NCI-H524 treated with DMSO at 0.1 percent for 48 hours (cell line): ENCODE results near the gene GPR17.

Source experiments
- DNase-seq: peaks from one replicate; lab custom pipeline; 2025; lab: John Stamatoyannopoulos, UW

The GPR17 gene

DNA sequence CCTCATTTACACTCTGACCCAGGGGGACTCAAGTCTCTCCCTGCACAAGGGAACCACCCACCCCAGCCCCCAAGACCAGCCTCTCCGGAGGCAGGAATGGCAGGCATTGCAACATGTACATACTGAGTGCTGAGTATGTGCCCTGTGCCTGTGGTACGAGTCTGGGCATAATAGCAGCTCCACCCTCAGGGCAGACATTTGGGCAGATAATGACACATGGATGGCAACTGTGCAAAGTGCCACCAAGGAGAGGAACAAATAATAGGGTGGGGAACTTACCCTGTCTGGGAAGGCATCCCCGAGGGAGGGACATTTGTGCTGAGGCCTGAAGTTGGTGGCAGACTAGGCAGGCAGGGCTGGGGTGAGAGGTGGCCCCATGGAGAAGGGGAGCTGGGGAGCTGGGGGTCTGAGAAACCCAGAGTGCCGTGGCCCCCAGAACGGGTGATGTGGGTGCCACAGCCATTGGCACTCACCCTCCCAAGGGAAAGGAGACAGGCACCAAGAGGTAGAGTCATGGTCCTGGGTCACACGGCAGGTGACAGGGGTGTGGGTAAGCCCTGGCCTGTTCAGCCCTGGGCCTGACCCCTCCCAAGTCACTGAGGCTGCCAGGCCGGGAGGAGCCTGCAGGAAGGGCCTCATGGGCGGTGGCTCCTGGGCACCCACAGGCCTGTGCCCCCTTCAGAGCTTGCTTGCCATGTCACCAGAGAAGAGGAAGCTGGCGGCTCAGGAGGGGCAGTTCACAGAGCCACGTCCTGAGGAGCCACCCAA, 15.7 kb upstream of the GPR17 start:
- DNase-seq = no peak

DNA sequence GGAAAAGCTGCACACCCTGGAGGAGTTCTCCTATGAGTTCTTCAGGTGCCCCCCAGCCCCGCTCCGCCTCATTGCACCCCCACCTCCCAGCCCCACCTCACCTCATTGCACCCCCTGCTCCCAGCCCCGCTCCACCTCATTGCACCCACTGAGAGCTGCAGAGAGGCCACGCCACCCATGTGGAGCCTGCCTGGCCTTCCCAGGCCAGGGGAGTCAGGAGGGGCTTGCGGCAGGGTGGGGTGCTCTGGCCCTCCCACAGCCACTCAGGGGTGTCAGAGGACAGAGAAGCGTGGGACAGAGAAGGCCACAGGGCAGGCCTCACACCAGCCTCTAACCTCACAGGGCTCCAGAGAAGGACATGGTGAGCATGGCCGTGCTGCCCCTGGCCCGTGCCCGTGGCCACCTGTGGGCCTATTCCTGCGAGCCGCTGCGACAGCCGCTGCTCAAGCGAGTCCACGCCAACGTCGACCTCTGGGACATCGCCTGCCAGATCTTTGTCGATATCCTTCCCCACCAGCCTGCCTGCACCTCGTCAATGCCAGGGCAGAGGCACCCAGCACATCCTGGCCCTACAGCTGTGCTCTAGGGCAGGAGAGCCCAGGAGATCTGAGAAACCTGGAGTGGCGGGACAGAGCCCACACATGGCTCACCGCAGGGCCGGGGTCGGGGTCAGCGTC, 15.0 kb upstream of the GPR17 start:
- no peak for DNase-seq

DNA sequence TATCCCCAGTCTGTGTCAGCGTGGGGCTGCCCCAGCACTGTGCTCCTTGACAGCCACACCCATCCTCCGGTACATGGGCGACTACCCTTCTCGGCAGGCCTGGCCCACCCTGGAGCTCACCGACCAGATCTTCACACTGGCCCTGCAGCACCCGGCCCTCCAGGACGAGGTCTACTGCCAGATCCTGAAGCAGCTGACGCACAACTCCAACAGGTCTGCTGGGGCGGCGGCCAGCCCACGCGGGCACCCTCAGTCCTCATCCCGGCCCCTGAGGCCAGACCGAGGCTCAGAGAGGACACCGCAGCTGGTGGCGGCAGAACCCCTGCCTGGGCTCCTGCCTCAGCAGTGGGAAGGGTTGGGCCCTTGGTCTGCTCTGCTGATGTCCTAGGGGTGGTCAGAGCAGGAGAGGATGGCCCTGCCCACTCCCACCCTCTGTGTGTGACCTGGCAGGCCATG, 14.4 kb upstream of the GPR17 start:
- DNase-seq = no peak

DNA sequence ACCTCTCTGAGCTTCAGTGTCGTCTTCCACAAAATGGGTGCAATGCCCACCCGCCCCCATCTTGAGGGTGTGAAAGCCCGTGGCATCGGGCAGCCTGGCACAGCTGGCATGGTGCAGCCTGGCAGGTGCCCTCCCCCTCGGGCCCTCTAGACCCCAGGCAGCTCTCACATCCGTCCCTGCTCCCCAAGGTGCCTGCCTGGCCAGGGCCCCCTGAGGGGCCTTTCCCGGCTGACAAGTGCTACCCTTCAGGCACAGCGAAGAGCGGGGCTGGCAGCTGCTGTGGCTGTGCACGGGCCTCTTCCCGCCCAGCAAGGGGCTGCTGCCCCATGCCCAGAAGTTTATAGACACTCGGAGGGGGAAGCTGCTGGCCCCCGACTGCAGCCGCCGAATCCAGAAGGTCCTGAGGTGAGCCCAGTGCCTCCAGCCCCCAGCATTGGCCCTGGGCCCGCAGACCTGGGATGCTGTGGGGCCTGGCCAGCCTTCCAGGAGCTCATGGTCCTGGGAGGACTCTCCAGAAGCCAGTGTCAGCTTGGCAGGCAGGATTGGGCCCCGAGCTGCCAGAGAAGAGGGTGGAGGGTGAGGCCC, 13.9 kb upstream of the GPR17 start:
- DNase-seq = no peak

DNA sequence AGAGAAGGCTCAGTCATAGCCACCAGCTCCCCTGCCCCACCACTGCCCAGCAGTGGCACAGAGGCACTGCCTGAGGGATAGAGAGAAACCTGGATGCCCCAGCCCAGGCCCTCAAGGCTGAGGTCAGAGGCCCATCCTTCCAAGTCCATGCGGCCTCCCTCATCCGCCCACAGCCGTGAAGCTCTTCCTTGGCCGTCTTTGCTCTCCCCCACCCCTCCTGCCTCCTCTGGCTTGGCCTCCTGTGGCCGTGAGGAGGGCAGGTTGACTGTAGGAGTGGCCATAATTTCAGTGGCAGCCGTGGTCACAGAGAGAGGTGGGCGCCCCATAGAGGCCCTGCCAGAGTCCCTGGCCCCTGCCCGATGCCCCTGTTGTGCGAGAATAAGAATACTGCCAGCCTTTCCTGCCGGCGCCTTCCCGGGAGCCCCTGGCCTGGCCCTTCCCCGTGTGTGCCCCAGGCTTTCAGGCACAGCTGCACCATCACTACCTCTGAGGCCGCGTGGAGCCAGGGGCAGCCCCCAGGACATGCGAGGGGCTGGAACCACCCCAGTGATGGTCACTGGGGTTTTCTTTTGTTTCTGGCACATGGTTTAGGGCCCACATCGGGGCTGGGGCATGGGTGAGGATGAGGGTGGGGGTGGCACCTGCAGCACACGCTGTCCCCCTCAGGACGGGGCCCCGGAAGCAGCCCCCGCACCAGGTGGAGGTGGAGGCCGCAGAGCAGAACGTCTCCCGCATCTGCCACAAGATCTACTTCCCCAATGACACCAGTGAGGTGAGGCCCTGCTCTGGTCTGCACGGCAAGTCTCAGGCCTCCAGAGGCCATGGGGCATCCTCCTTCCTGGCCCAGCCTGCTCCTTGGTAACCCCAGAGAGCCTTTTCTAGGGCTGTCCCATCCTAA, 13.1 kb upstream of the GPR17 start:
- DNase-seq = no peak

DNA sequence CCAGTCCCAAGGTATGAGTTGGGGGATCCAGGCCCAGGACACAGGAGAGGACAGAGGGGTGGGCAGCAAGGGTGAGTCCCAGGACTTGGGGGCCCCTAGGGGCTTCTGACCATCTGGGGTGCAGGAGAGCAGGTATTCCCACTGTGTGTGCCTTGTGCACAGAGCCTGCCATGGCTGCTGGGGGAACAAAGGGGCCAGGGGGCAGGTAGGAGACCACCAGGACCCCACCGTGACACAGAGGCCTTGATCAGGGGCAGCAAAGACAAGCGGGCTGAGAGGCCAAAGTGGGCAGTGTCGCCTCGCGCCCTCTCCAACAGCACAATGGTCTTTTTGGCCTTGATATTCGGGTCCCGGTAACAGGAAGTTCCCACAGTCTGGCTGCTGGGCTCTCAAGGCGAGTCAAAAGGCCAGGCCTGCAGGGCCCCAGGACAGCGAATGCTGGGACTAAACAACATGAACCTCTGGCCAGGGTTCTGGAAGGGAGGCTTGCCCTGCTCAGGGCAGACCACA, 12.3 kb upstream of the GPR17 start:
- DNase-seq = no peak

DNA sequence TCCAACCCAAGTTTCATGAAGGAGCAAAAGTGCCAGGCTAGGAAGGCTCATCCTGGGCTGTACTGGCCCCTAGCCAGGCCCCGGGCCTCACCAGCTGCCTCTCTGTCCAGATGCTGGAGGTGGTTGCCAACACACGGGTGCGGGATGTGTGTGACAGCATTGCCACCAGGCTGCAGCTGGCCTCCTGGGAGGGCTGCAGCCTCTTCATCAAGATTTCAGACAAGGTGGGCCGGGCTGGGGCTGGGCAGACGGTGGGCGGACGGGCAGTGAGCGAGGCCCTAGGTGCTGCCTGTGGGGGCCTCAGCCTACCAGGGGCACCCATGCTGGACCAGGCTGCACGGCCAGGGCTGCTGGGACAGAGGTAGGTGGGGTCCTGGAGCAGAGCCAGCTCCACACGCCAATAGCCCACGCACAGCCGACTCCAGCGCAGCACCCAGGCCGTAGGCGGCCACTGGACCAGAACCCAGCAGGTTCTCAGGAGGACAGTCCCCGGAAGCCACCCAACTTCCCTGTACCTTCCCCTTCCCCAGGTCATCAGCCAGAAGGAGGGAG, 11.8 kb upstream of the GPR17 start:
- no peak for DNase-seq

DNA sequence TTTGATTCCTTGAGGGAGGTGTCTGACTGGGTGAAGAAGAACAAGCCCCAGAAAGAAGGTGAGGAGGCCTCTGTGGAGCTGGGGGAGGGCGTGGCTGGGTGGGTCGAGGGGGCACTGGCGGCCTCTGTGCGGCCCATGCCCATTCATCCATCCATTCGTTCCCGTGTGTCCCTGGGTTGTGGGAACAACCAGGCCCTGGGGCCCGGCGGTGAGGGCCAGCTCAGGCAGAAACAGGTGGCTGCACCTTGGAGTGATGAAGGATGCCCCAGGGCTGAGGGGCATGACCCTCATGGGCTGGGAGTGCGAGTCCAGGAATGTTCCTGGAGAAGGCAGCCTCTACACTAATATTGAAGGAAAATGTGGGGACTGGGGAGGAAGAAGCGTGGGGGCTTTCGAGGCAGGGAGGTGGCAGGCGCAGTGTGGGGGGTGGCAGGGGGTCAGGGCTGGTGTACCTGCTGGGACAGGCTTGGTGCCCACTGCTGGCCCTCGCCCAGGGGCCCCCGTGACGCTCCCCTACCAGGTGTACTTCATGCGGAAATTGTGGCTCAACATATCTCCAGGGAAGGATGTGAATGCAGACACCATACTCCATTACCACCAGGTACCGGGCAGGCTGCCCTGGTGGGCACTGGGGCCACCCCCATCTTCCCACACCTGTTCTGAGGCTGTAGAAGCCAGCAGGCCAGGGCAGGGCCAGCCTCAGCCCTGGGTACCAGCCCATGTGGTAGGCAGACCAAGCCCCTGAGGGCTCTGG, 11.2 kb upstream of the GPR17 start:
- no peak for DNase-seq

DNA sequence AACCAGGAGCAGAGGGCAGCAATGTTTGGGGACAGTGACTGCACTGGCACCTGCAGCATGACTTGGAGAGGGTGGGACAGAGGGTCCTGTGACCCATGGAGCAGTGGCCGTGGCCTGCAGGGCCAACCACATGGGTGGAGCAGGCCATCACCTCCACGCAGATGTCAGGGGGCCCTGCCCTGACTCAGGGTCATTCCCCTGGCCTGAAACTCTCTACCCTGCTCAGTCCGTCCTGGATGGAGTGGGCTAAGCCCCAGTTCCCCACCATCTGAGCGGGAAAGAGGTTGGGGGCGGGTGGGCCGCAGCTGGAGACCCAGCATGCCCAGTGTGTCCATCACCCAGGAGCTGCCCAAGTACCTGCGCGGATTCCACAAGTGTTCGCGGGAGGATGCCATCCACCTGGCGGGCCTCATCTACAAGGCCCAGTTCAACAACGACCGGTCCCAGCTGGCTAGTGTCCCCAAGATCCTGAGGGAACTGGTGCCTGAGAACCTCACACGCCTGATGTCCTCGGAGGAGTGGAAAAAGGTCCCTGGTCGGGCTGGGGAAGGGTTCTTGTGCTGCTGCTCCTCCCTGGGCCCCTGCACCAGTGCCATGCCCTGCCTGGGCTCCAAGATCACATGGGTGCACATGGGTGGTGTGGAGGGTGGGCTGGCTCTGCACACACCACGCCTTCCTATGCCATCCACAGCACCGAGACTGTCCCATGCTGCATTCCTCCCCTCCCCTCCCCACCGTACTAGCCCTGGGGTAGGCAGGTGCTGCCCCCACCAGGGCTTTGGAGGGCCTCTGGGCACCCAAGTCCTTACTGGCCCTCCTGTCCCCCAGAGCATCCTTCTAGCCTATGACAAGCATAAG, 10.3 kb upstream of the GPR17 start:
- DNase-seq = no peak

DNA sequence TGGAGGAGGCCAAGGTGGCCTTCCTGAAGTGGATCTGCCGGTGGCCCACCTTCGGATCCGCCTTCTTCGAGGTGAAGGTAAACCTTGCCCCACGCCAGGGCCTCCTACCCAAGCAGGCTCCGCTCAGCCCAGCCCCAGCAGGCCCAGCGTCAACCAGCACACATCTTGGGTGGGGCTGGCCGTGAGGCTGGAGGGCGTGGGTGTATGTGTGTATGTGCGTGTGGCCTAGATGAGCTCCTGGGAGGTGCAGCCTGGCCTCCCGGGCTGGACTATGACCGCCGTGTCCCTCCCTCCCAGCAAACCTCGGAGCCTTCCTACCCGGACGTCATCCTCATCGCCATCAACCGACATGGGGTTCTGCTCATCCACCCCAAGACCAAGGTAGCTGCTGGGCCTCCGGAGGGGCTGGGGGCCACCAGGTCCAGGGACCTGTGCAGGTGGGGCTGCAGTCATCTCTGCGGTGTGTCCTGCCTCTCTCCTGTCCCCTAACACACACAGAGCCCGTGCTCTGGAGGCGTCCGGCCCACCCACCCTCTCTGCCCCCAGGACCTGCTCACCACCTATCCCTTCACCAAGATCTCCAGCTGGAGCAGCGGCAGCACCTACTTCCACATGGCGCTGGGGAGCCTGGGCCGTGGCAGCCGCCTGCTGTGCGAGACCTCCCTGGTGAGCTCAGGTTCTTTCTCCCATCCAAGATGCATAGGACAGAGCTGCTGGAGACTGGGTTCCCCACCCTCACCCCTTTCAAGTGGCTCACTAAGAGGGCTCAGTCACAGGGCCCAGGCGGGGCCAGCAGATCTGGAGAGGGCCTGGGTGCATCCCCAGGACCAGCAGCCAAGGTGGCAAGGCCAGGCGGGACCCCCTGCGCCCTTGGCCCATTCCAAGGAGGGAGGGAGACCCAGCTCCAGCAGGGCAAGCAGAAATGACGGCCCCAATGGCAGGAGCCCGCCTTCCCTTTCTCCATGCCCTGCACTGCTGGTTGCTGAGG, 9.4 kb upstream of the GPR17 start:
- DNase-seq = no peak

DNA sequence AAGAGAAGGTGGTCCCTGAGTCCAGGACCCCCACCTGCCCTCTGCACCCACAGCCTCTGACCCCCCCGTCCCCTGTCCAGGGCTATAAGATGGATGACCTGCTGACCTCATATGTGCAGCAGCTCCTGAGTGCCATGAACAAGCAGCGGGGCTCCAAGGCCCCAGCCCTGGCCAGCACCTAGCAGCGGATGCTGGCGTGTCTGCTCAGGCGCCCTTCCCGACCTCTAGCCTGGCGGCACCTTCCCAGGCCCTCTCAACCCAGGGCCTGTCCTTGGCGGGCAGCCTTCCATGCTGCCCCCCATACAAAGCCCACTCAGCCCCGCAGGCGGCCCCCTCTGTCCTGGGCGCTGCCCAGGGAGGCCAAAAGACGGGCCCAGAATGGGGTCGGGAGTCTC, 8.7 kb upstream of the GPR17 start:
- no peak for DNase-seq

DNA sequence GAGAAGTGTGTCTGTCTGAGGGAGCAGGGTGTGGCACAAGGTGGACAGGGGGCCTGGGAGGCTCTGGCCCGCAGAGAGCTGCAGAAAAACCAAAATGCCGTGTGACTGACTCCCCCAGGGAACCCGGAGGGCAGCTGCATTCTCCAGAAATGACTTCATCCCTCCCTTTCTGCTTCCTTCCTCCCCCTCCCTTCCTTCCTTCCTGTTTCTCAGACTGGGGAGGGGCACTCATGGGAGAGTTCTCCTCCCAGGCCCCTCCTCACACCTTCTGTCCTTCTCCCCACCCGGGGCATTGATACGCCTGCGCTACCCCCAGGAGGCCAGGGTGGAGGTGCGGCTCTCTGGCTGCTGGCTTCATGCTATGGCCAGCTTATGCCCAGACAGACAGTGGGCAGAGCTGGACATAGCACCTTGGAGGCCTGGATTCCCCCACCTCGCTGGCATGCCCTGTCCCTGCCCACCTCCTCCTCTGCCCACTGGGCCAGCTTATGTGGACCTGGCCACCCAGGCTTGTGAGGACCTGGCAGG, 8.2 kb upstream of the GPR17 start:
- no peak for DNase-seq

DNA sequence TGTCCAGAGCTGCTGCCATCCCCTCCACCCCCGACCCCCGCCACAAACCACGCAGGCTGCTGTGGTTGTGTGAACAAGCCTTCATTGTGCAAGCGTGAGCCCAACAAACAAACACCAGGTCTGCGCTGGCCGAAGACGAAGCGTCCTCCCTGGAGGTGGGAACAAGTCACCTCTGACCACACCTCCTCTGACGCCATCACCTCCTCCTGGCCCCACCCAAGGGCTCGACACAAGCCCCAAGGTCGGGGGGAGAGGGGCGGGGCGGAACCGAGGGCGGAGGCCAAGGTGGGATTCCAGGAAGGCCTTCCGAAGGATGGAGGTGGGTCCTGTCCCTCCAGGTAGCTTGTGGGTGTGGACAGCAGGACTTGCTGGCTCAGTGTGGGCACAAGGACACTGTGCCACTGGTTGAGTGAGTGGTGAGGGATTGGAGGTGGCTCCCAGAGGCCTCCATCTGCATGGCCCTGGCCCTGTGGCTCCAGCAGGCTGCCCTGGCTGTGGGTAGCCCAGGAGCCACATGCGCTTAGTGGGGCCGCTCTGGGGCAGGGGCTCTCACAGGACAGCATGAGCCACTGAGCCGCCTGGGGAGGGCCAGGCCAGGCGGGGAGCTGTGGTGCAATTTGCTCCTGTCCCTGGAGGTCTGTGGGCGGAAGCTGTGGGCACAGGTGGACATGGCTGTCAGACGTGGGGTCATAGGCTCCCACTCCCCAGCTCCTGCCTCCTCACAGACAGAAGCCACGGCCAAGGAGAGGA, 7.4 kb upstream of the GPR17 start:
- no peak for DNase-seq

DNA sequence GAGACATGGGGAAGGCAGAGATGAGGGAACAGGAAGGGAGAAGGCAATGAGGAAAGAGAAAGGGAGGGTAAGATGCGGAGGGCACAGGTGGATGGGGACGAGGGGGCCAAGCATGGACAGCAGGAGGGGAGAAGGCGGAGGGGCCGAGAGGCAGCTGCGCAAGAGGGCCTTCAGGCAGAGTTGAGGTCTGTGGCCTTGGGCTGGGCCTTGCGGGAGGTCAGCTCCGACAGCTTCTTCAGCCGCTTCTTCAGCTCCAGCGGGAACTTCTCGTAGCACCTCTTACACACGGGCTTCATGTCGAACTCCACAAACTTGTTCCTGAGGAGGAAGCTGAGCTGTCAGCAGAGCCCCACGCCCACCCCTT, 6.9 kb upstream of the GPR17 start:
- no peak for DNase-seq

DNA sequence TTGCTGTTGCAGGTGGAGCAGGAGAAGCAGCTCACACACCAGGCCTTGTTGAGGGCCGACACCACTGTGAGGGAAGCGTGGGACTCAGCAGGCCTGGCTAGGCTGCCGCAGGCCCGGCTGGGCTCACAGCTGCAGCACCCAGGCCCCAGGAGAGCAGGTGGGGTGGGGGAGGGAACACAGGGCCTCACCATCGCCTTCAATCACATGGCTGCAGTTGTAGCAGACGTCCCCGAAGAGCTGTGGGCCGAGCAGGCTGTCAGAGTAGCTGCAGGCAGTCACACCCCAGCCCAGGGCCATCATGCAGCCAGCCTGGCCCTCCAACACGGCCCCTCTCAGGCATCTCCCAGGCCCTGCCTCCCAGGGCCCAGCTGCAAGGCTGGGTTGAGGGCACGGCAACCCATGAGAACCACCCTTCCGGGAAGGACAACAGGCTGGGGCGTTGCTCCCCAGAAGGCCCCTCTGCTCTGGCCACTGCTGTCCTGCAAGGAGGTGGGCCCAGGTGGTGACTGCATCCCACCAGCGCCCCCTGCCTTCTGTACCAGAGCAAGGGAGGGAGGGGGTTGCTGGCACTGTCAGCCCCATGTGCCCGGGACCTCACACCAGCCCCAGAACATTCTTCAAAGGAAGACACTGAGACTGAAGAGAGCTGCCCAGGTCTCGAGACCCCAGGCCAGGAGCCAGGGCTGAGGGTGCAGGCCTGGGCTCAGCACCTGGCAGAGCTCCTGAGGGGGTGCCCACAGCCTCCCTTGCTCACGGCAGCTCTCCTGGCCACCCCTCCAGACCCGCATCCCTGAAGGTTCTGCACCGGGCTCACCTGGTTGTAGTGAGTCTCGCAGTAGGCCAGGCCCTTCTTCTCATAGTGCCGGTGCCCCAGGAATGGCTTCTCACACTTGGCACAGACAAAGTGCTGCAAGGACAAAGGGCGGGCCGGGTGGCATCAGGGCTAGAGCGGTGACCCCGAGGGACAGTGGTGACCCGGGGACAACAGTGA, 5.6 kb upstream of the GPR17 start:
- no peak for DNase-seq

DNA sequence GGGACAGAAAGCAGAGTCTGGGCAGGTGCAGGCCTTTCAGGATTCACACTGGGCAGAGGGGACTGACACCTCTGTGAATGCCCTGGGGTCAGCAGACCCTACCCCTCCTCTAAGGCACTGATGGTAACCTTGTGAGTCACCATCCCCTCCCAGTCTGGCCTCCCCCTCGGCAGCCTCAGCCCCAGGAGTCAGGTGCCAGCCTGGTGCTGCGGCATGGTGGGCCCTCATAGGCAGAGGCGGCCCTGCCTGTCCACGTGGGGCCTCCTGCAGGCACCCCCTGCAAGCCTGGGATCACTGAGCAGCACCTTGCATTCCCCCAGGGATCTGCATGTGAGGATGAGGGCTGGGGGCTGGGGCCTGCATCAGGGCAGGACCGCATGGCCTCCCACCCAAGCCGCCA, 4.8 kb upstream of the GPR17 start:
- no peak for DNase-seq
